A549 (cell line): ENCODE results near the gene FAXDC2.

Experiments used
- POLR2A ChIP-seq: IDR thresholded peaks from 2 replicates; pipeline ENCODE4 v1.6.1; 2012; ENCODE audit warnings: mild to moderate bottlenecking, low read length
- RNF2 ChIP-seq: fragments of 200-600 bp; sonication (generic); IDR thresholded peaks from 2 replicates; pipeline ENCODE4 v1.6.1; 2016; ENCODE audit warnings: low read depth, mild to moderate bottlenecking, antibody characterized with exemption, moderate library complexity, borderline replicate concordance
- TF ChIP-seq, protein P1 (sequence below): fragments of >200 bp; sonication (Bioruptor Twin); formaldehyde crosslinking; IDR thresholded peaks from 3 replicates; pipeline ENCODE4 v1.5.1; 2016

DNA sequence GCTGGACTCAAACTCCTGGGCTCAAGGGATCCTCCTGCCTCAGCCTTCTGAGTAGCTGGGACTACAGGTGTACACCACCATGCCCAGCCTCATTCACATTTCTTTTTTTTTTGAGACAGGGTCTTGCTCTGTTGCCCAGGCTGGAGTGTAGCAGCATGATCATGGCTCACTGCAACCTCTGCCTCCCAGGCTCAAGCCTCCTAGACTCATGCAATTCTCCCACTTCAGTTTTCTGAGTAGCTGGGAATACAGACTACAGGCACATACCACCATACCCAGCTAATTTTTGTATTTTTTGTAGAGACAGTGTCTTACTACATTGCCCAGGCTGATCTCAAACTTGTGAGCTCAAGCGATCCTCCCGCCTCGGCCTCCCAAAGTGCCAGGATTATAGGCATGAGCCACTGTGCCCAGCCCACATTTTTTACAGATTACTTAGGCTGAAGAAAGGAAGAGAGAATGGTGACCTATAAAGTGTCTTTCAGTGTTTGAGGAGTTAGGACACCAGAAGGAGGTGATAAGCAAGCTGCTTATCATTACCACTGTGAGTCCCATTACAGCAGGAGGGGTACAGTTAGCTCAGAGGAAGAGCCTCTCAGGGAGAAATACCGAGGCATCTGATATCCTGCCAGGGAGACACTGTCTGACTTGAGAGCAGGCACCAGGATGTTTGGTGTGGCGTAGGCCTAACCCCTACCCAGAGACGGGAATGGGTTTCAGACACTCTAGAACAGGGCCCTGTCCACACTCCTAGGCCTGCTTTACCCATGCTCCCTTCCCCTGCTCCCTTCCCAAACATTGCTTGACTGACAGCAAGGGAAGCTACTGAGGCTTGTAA lies 9.7 kb downstream of the FAXDC2 start:
- TF ChIP-seq, protein P1, sequence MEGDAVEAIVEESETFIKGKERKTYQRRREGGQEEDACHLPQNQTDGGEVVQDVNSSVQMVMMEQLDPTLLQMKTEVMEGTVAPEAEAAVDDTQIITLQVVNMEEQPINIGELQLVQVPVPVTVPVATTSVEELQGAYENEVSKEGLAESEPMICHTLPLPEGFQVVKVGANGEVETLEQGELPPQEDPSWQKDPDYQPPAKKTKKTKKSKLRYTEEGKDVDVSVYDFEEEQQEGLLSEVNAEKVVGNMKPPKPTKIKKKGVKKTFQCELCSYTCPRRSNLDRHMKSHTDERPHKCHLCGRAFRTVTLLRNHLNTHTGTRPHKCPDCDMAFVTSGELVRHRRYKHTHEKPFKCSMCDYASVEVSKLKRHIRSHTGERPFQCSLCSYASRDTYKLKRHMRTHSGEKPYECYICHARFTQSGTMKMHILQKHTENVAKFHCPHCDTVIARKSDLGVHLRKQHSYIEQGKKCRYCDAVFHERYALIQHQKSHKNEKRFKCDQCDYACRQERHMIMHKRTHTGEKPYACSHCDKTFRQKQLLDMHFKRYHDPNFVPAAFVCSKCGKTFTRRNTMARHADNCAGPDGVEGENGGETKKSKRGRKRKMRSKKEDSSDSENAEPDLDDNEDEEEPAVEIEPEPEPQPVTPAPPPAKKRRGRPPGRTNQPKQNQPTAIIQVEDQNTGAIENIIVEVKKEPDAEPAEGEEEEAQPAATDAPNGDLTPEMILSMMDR, result no peak
- TF ChIP-seq POLR2A, result no peak
- TF ChIP-seq RNF2, result no peak
